ENCODE measurements around the gene TCF3.

The TCF3 gene

GRCh38 chr19:1629256-1629808 is 23.1 kb downstream of the TCF3 start:
- no peak for DNase-seq

DNA sequence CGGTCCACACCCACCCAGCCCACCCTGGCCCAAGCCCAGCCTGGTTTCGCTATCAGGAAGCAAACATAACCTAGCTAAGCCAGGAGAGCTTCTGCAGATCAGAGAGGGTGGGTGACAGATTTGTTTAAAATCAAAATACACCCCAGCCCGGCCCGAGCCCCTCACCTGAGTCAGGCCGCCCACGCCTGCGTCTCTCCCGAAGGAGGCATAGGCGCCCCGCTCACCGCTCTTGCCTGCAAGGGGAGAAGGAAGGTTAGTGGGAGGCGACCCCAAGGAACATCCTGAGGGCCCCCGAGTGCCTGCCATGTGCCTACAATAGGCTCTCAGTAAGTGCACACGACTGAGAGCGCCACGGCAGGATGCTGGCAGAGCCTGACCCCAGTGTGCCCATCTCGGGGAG is 25.2 kb downstream of the TCF3 start:
- DNase-seq = no peak

GRCh38 chr19:1626417-1627010 is 25.9 kb downstream of the TCF3 start:
- no peak for DNase-seq

DNA sequence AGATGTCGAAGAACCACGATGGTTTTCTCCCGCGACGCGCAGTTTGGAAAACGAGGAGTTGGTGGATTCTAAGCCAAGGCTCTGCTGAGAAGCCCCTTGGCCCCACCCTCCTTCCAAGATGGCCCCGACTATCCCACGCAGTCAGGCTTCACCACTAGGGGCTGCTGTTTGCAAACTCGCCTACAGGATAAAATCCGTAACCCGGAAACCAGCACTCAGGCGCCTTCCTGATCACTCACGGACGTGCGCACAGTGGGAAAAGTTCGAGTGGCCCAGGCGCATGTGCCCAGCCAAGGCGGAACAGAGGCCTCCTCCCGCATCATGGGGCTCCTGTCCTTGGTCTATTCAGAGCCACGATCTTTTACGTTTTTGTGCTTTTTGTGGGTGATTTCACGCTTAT is 28.0 kb downstream of the TCF3 start:
- peak; percentile 9 for DNase-seq

- no peak for DNase-seq
Observed at GRCh38 chr19:1622541-1622940, 29.9 kb downstream of the TCF3 start.

DNA sequence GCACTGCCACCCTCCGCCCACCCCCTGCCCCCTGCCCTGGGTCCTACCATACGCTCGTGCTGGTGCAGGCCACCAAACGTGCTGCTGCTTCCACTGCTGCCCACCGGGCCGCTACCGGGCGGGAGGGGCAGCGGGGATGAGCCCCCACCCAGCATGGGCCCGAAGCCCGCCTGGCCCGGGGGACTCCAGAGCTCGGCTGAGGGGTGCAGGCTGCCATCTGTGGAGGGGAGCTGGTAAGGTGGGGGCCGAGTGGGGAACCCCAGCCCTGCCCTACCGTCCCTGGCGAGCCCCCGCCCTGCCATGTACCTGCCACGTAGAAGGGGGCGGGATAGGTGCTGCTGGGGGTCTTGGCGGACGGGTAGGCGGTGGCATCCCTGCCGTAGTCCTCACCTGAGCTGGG is 30.4 kb downstream of the TCF3 start:
- no peak for DNase-seq

DNA sequence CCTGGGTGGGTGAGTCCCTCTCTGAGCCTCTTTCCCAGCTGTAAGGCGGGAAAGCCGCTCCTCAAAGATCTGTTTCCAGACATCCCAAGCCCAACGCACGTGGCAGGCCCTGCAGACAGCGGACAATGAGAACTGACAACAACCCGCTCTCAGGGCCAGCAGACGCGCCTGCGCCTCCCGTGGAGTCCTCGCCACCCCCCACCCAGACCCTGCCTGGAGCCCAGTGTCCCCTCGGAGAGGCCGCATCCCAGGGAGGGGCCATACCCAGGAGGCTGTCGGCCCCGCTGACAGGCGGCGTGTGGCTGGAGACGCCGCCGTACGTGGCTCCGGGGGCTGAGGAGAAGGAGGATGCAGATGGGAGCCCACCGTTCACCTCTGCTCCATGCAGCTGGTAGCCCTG is 30.8 kb downstream of the TCF3 start:
- no peak for DNase-seq

- DNase-seq = no peak
Observed at GRCh38 chr19:1621021-1621420, 31.4 kb downstream of the TCF3 start.

GRCh38 chr19:1620502-1620901 is 31.9 kb downstream of the TCF3 start:
- DNase-seq = no peak

GRCh38 chr19:1619703-1620102 is 32.7 kb downstream of the TCF3 start:
- DNase-seq = no peak

GRCh38 chr19:1619094-1619439 is 33.3 kb downstream of the TCF3 start:
- no peak for DNase-seq

GRCh38 chr19:1618157-1619093 is 34.0 kb downstream of the TCF3 start:
- peak; percentile 27 for DNase-seq

GRCh38 chr19:1616875-1617274 is 35.5 kb downstream of the TCF3 start:
- no peak for DNase-seq

- DNase-seq = no peak
Observed at GRCh38 chr19:1616396-1616795, 36.0 kb downstream of the TCF3 start.

- no peak for DNase-seq
Observed at GRCh38 chr19:1615156-1615765, 37.2 kb downstream of the TCF3 start.

DNA sequence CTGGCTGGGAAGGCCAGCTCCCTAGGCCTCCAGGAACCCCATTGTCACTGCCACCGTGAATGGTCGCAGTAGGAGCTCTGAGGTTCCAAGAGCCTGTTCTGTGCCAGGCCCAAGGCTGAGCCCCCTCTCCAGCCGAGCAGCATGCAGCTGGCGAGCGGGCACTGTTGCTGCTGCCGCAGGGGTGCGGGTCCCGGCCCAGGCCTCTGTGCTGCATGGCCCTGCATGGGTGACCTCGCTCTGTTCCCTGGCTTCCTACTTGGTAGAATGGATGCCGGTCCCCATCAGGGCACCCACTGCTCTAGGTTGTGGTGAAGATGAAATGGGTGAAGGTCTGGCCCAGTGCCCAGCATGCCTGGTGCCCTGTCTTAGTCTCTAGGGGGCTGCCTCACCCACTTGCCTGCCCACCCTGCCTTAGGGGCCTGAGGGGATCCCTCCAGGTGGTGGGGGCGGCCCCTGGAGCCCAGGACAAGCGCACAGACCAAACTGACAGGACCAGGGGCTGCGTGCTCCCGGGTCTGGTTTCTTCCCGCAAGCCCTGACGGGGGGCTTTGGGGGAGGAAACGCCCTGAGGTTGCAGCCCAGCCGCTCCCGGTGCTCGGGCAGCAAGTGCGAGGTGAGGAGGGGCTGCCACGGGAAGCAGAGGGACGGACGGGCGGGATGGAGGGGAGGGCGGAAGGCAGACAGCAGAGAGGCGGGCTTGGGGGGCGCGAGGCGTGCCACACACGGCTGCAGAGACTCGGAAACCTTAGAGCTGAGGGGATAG is 38.4 kb downstream of the TCF3 start:
- DNase-seq = no peak

DNA sequence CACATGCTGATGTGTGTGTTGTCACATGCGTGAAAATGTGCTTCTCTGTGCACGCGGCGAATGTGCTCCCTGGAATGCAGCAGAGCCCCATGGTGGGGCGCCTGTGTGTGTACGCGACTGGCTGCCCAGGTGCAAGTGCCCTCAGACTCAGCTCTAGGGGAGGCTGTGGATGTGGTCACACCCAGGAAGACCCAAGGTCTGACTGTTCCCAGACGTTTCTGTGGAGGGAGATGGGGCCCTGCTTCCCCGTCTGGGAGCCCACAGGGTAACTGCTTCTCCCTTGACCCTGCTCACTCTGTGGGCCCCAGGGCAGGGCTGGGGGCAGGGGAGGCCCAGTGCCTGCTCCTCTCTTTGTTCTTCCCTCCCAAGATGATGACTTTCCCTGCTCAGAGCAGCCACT is 39.3 kb downstream of the TCF3 start:
- DNase-seq = no peak

DNA sequence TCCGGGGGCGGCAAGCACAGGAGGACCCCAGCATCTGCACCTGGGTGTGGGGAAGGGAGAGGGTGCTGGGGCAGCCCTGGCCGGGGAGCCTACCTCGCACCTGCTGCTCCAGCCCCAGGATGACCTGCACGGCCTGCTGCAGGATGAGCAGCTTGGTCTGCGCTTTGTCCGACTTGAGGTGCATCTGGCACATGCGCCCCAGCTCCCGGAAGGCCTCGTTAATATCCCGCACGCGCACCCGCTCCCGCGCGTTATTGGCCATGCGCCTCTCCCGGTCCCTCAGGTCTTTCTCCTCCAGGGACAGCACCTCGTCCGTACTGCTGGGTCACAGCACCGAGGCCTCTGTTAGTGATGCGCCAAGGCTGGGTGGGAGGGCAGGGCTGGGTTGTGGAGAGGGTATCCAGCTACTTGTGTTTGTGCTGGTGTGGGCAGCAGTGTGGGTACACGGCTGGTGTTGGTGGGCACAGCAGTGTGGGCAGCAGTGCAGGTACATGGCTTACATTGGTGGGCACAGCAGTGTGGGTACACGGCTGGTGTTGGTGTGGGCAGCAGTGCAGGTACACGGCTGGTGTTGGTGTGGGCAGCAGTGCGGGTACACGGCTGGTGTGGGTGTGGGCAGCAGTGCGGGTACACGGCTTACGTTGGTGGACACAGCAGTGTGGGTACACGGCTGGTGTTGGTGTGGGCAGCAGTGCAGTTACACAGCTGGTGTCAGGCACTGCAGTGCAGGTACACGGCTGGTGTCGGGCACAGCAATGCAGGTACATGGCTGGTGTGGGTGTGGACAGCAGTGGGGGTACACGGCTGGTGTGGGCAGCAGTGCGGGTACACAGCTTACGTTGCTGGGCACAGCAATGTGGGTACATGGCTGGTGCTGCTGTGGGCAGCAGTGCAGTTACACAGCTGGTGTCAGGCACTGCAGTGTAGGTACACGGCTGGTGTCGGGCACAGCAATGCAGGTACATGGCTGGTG is 40.0 kb downstream of the TCF3 start:
- no peak for DNase-seq

DNA sequence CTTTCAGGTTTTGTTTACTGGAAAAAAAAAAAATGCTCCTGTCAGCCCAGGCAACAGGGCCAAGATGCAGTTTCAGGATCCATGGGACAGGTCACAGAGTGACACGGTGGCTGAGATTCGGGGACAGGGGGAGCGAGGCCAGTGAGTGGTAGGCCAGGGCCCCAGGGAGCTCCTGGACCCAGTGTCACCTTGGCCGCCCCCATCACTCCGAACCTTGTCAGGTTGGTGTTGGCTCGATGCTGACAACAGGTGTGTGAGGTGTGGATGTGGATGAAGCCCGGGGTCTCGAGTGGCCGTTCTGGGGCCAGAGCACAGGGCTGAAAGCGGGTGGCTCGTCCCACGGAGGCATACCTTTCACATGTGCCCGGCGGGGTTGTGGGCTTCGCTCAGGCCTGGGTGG is 41.1 kb downstream of the TCF3 start:
- DNase-seq = no peak

GRCh38 chr19:1610579-1610978 is 41.8 kb downstream of the TCF3 start:
- no peak for DNase-seq

- DNase-seq = no peak
Observed at GRCh38 chr19:1609680-1610474, 42.5 kb downstream of the TCF3 start.

Measured in NCI-H2171 (cell line).